AG20443 (cell line): ENCODE data around the gene IL4R.
"Not testable (repeated sequence)": the region's sequence is repeated elsewhere in the genome, so short reads cannot be mapped to it uniquely, and the experiment has no call there.

Experiments used
- DNase-seq: peaks from one replicate; pipeline ENCODE4 v3.0.0; 2012; ENCODE audit warnings: low spot score, mixed read lengths

IL4R gene

GRCh38 chr16:27288313-27288712, 25.5 kb upstream of the IL4R start:
- DNase-seq = not testable (repeated sequence)

GRCh38 chr16:27289669-27290068, 24.1 kb upstream of the IL4R start:
- DNase-seq = no peak

GRCh38 chr16:27290562-27290961, 23.2 kb upstream of the IL4R start:
- DNase-seq = no peak

- DNase-seq = no peak
Observed at GRCh38 chr16:27291106-27291505, 22.7 kb upstream of the IL4R start.

- no peak for DNase-seq
Observed at GRCh38 chr16:27291722-27292240, 22.0 kb upstream of the IL4R start.

- no peak for DNase-seq
Observed at GRCh38 chr16:27293343-27293742, 20.4 kb upstream of the IL4R start.

GRCh38 chr16:27298132-27298531, 15.6 kb upstream of the IL4R start:
- no peak for DNase-seq

- DNase-seq = no peak
Observed at GRCh38 chr16:27301236-27301861, 12.4 kb upstream of the IL4R start.

GRCh38 chr16:27302126-27302525, 11.6 kb upstream of the IL4R start:
- no peak for DNase-seq

GRCh38 chr16:27303256-27304100, 10.3 kb upstream of the IL4R start:
- no peak for DNase-seq

GRCh38 chr16:27304102-27304501, 9.7 kb upstream of the IL4R start:
- no peak for DNase-seq

- no peak for DNase-seq
Observed at GRCh38 chr16:27304881-27305745, 8.7 kb upstream of the IL4R start.

- no peak for DNase-seq
Observed at GRCh38 chr16:27305839-27306442, 7.8 kb upstream of the IL4R start.

GRCh38 chr16:27308792-27309191, 5.0 kb upstream of the IL4R start:
- no peak for DNase-seq

GRCh38 chr16:27310576-27311447, 3.0 kb upstream of the IL4R start:
- DNase-seq = no peak

GRCh38 chr16:27311448-27311830, 2.3 kb upstream of the IL4R start:
- DNase-seq = no peak

GRCh38 chr16:27311897-27312303, 1.9 kb upstream of the IL4R start:
- DNase-seq = no peak

GRCh38 chr16:27312580-27313421, 973 bp upstream of the IL4R start:
- no peak for DNase-seq

GRCh38 chr16:27314161-27314723, 468 bp downstream of the IL4R start:
- DNase-seq = peak; percentile 85

- DNase-seq = no peak
Observed at GRCh38 chr16:27314986-27315332, 1.2 kb downstream of the IL4R start.
